ENCODE results near the gene KCNH1. TPM values are rescaled to one million over a fixed set of nuclear protein-coding genes. Genes with fewer than 3 reads are reported as not detected.

Gene KCNH1
- polyA plus RNA-seq, 1 donor from 2014 or later = 3.9 TPM

DNA sequence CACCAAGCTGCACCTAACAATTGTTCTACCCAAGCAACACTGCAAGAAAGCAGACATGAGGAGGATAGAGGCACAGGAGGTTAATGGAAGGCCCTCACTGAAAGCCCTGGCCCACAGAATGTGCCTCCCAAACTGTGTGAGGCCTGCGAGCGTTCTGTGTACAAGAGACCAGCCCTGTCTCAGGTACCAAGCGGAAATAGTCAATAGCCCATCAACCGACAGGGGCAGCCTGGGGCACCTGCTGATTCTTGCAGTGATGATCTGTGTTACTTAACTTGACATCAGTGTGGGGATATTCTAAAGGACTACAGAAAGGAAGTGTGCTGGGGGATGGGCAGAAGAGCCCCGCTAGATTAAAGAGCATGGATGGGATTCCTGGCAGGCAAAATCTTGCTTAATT, 392.4 kb downstream of the KCNH1 start:
- H3K27me3 ChIP-seq (ENCODE audit: insufficient read depth, low read depth, low read length) = no peaks in the 10 kb centered on the region
- no peaks in the 10 kb centered on the region for H3K79me2 ChIP-seq (replicated peaks; ENCODE audit: insufficient read depth, low read length)
- no peaks in the 10 kb centered on the region for H3K9me3 ChIP-seq (ENCODE audit: low read length)
- no peak overlapping the region for H3K4me3 ChIP-seq (ENCODE audit: low read length)
- H2AFZ ChIP-seq (ENCODE audit: low read depth, low read length) = no peak overlapping the region
- no peaks in the 10 kb centered on the region for H3F3A ChIP-seq (ENCODE audit: insufficient read depth, low read length, poor library complexity, severe bottlenecking)
- TF ChIP-seq, protein P1, sequence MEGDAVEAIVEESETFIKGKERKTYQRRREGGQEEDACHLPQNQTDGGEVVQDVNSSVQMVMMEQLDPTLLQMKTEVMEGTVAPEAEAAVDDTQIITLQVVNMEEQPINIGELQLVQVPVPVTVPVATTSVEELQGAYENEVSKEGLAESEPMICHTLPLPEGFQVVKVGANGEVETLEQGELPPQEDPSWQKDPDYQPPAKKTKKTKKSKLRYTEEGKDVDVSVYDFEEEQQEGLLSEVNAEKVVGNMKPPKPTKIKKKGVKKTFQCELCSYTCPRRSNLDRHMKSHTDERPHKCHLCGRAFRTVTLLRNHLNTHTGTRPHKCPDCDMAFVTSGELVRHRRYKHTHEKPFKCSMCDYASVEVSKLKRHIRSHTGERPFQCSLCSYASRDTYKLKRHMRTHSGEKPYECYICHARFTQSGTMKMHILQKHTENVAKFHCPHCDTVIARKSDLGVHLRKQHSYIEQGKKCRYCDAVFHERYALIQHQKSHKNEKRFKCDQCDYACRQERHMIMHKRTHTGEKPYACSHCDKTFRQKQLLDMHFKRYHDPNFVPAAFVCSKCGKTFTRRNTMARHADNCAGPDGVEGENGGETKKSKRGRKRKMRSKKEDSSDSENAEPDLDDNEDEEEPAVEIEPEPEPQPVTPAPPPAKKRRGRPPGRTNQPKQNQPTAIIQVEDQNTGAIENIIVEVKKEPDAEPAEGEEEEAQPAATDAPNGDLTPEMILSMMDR (IDR thresholded peaks at IDR 0.05; ENCODE audit: poor library complexity, severe bottlenecking) = no peak
- TF ChIP-seq SMC3 (conservative IDR thresholded peaks at IDR 0.05; ENCODE audit: poor library complexity) = no peak
- TF ChIP-seq, protein P2, sequence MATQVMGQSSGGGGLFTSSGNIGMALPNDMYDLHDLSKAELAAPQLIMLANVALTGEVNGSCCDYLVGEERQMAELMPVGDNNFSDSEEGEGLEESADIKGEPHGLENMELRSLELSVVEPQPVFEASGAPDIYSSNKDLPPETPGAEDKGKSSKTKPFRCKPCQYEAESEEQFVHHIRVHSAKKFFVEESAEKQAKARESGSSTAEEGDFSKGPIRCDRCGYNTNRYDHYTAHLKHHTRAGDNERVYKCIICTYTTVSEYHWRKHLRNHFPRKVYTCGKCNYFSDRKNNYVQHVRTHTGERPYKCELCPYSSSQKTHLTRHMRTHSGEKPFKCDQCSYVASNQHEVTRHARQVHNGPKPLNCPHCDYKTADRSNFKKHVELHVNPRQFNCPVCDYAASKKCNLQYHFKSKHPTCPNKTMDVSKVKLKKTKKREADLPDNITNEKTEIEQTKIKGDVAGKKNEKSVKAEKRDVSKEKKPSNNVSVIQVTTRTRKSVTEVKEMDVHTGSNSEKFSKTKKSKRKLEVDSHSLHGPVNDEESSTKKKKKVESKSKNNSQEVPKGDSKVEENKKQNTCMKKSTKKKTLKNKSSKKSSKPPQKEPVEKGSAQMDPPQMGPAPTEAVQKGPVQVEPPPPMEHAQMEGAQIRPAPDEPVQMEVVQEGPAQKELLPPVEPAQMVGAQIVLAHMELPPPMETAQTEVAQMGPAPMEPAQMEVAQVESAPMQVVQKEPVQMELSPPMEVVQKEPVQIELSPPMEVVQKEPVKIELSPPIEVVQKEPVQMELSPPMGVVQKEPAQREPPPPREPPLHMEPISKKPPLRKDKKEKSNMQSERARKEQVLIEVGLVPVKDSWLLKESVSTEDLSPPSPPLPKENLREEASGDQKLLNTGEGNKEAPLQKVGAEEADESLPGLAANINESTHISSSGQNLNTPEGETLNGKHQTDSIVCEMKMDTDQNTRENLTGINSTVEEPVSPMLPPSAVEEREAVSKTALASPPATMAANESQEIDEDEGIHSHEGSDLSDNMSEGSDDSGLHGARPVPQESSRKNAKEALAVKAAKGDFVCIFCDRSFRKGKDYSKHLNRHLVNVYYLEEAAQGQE (IDR thresholded peaks at IDR 0.05; ENCODE audit: borderline replicate concordance) = no peak
- TF ChIP-seq EP300 (conservative IDR thresholded peaks at IDR 0.05; ENCODE audit: poor library complexity, severe bottlenecking) = no peak
- TF ChIP-seq POLR2AphosphoS5 (IDR thresholded peaks at IDR 0.05) = no peak
- no peak for TF ChIP-seq RAD21 (conservative IDR thresholded peaks at IDR 0.05)
- TF ChIP-seq MXI1 (conservative IDR thresholded peaks at IDR 0.05; ENCODE audit: poor library complexity, severe bottlenecking) = no peak
- no peak for TF ChIP-seq EZH2 (IDR thresholded peaks at IDR 0.05; ENCODE audit: borderline replicate concordance, insufficient read depth, low read length, poor library complexity, severe bottlenecking)
- no peak for TF ChIP-seq TAF1 (IDR thresholded peaks at IDR 0.05; ENCODE audit: low read depth)
- H3K9ac ChIP-seq (ENCODE audit: low read length) = no peak overlapping the region
- no peak overlapping the region for H3K4me2 ChIP-seq (ENCODE audit: low read length)
- no peaks in the 10 kb centered on the region for H4K20me1 ChIP-seq (ENCODE audit: insufficient read depth)
- no peaks in the 10 kb centered on the region for H3K36me3 ChIP-seq (ENCODE audit: insufficient read depth, low read length)
- no peaks in the 10 kb centered on the region for H3K9me2 ChIP-seq (ENCODE audit: insufficient read depth, low read length)
- H3K27ac ChIP-seq (ENCODE audit: low read length) = no peak overlapping the region

DNA sequence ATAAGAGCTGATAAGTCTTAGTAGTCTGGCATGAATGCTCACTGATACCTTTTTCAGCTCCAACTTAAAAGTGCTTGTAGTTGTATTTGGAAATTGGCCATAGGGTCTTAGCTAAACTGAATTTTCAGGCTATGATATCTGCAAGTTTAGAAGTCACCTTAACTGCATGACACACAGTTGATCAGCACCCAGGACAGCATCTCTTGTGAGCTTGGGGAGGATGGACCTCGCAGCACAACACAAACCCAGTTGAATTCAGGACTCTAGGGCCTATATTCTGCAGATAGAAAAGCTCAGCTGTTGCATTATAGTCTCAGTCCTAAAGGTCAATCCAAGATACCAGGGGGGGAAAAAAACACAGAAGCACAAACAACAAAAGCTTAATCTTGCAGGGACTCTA, 394.3 kb downstream of the KCNH1 start:
- Histone ChIP-seq H3K4me3 (ENCODE audit: low read length) (no peak overlapping the region), H3K9me2 (ENCODE audit: insufficient read depth, low read length) (no peaks in the 10 kb centered on the region), H3K36me3 (ENCODE audit: insufficient read depth, low read length) (no peaks in the 10 kb centered on the region), H3K9ac (ENCODE audit: low read length) (no peak overlapping the region), H3F3A (ENCODE audit: insufficient read depth, low read length, poor library complexity, severe bottlenecking) (no peaks in the 10 kb centered on the region), H2AFZ (ENCODE audit: low read depth, low read length) (no peak overlapping the region), H3K27ac (ENCODE audit: low read length) (no peak overlapping the region), H3K9me3 (ENCODE audit: low read length) (no peaks in the 10 kb centered on the region), H3K79me2 (replicated peaks; ENCODE audit: insufficient read depth, low read length) (no peaks in the 10 kb centered on the region), H3K4me2 (ENCODE audit: low read length) (no peak overlapping the region), H3K27me3 (ENCODE audit: insufficient read depth, low read depth, low read length) (no peaks in the 10 kb centered on the region), H4K20me1 (ENCODE audit: insufficient read depth) (no peaks in the 10 kb centered on the region)
- TF ChIP-seq SMC3 (conservative IDR thresholded peaks at IDR 0.05; ENCODE audit: poor library complexity) = no peak
- TF ChIP-seq, protein P2 (IDR thresholded peaks at IDR 0.05; ENCODE audit: borderline replicate concordance) = no peak

Data from neural cell (in vitro differentiated cells).